Activated CD8-positive, alpha-beta T cell treated with anti-CD3 and anti-CD28 coated beads for 36 hours (primary cell): ENCODE measurements around the gene ROMO1. TPM values are rescaled to one million over a fixed set of nuclear protein-coding genes. Genes with fewer than 3 reads are reported as not detected.

Experiments used
- ATAC-seq: fragments of 200-7000 bp; cut with Tn5 transposase; one replicate; pipeline ENCODE4 v1.10.0; 2021; ENCODE audit warnings: mild to moderate bottlenecking, moderate library complexity
- CTCF ChIA-PET: fragments of 350-600 bp; sonication (Branson Sonifier 250); formaldehyde crosslinking; loops from one replicate; lab custom pipeline; 2021; ENCODE audit warnings: antibody characterized with exemption; lab: Charles Lee
- POLR2A ChIA-PET: fragments of 350-600 bp; sonication (Branson Sonifier 250); formaldehyde crosslinking; loops from one replicate; lab custom pipeline; 2021; ENCODE audit warnings: antibody characterized with exemption; lab: Charles Lee
- DNase-seq: peaks from one replicate; pipeline ENCODE4 v3.0.0-alpha.2; 2020
- H3K27ac Mint-ChIP-seq: one replicate; pipeline ENCODE4 v1.8.0; 2021; ENCODE audit warnings: mild to moderate bottlenecking, mixed read lengths
- H3K27me3 Mint-ChIP-seq: one replicate; pipeline ENCODE4 v1.8.0; 2021; ENCODE audit warnings: mixed read lengths
- H3K36me3 Mint-ChIP-seq: one replicate; pipeline ENCODE4 v1.8.0; 2021; ENCODE audit warnings: low read depth, mixed read lengths
- H3K4me1 Mint-ChIP-seq: one replicate; pipeline ENCODE4 v1.8.0; 2021; ENCODE audit warnings: low read depth, mixed read lengths
- H3K4me3 Mint-ChIP-seq: one replicate; pipeline ENCODE4 v1.8.0; 2021; ENCODE audit warnings: mild to moderate bottlenecking, moderate library complexity, mixed read lengths
- H3K9me3 Mint-ChIP-seq: one replicate; pipeline ENCODE4 v1.8.0; 2021; ENCODE audit warnings: mixed read lengths
- CTCF ChIP-seq: fragments of 200-600 bp; IDR thresholded peaks from one replicate; pipeline ENCODE4 v1.8.0; 2022; ENCODE audit warnings: antibody characterized with exemption, mild to moderate bottlenecking
- intact Hi-C: fragments of 100-400 bp; cut with micrococcal nuclease; formaldehyde crosslinking; loops from one replicate; pipeline ENCODE4 v1.10.0; 2022
- total RNA-seq, 2 experiments: library from RNA; stranded (reverse); gene quantifications; one replicate each; pipeline ENCODE4 v1.2.3, GENCODE V29; 2021

ROMO1 gene
- 100 to 1,000 TPM; 146 to 148 TPM for total RNA-seq

- H3K27me3 Mint-ChIP-seq = no peaks in the 10 kb centered on the region
- no peaks in the 10 kb centered on the region for H3K9me3 Mint-ChIP-seq
- H3K27ac Mint-ChIP-seq = peak within 1 kb of the TSS; percentile 97
- intact Hi-C loops = loop anchor here (5.0 kb wide), 1 partner anchor 33 kb away; no protein-coding TSS in a partner anchor
- peaks cover 57% of the 10 kb centered on the region for H3K36me3 Mint-ChIP-seq
- H3K4me3 Mint-ChIP-seq = peak within 1 kb of the TSS; percentile 83
- H3K4me1 Mint-ChIP-seq = peaks cover 33% of the 10 kb centered on the region
- peak; percentile 90 for ATAC-seq
- no peak for TF ChIP-seq CTCF
- ChIA-PET CTCF (interaction anchor here (0.8 to 1.6 kb wide), 5 partner anchors 8 to 254 kb away, joined by 3 to 5 read pairs (median 4); partner anchors contain the start of gene SCAND1), POLR2A (interaction anchor here (0.7 to 35.7 kb wide), 7 partner anchors 9 to 209 kb away, joined by 3 to 1214 read pairs (median 5); partner anchors contain the start of genes CPNE1, RBM12, RBM39 and SPAG4)
- peak; percentile 93 for DNase-seq
These were observed at the start of gene ROMO1, which contains the start of gene NFS1 for GRCh38 chr20:35699127-35699956. Gene ROMO1, plus strand, starts transcription at chr20:35699405. Its CDS starts 228 bp downstream, at chr20:35699633. Gene NFS1, minus strand, starts transcription at chr20:35699352. Its CDS starts 64 bp downstream, at chr20:35699288.

- TF ChIP-seq CTCF = no peak
- peak overlapping the region; percentile 3 for H3K27ac Mint-ChIP-seq
- H3K9me3 Mint-ChIP-seq = no peaks in the 10 kb centered on the region
- POLR2A ChIA-PET = interaction anchor here (1.5 to 2.4 kb wide), 3 partner anchors 8 to 13 kb away, joined by 3 to 11 read pairs (median 3); no protein-coding TSS in a partner anchor
- H3K27me3 Mint-ChIP-seq = no peaks in the 10 kb centered on the region
- H3K36me3 Mint-ChIP-seq = peaks cover 38% of the 10 kb centered on the region
- ATAC-seq (no peak), DNase-seq (no peak)
- peaks cover 56% of the 10 kb centered on the region for H3K4me1 Mint-ChIP-seq
- intact Hi-C loops = no loop called here
- CTCF ChIA-PET = no interaction called here
- H3K4me3 Mint-ChIP-seq = no peak overlapping the region
These were observed 48.6 kb upstream of the ROMO1 start for GRCh38 chr20:35650632-35651031.

- H3K4me1 Mint-ChIP-seq = peaks cover 53% of the 10 kb centered on the region
- no peaks in the 10 kb centered on the region for H3K9me3 Mint-ChIP-seq
- ChIA-PET POLR2A (interaction anchor here (1.3 to 4.3 kb wide), 4 partner anchors 11 to 91 kb away, joined by 3 to 30 read pairs (median 4); partner anchors contain the start of genes CPNE1 and RBM12), CTCF (interaction anchor here (0.9 kb wide), 1 partner anchor 9 kb away, joined by 3 read pairs; no protein-coding TSS in a partner anchor)
- no peak overlapping the region for H3K4me3 Mint-ChIP-seq
- peak overlapping the region; percentile 42 for H3K27ac Mint-ChIP-seq
- ATAC-seq (no peak), DNase-seq (no peak)
- H3K36me3 Mint-ChIP-seq = peaks cover 38% of the 10 kb centered on the region
- no peak for TF ChIP-seq CTCF
- H3K27me3 Mint-ChIP-seq = no peaks in the 10 kb centered on the region
- intact Hi-C loops = no loop called here
These were observed 47.2 kb upstream of the ROMO1 start for GRCh38 chr20:35651958-35652357.

- Mint-ChIP-seq H3K27me3 (no peaks in the 10 kb centered on the region), H3K9me3 (no peaks in the 10 kb centered on the region), H3K36me3 (peaks cover 41% of the 10 kb centered on the region), H3K27ac (peak overlapping the region; percentile 42), H3K4me1 (peaks cover 55% of the 10 kb centered on the region), H3K4me3 (no peak overlapping the region)
- POLR2A ChIA-PET = interaction anchor here (0.7 to 4.3 kb wide), 7 partner anchors 8 to 90 kb away, joined by 3 to 30 read pairs (median 3); partner anchors contain the start of genes CPNE1 and RBM12
- DNase-seq (no peak), ATAC-seq (no peak)
- intact Hi-C loops = no loop called here
- TF ChIP-seq CTCF = no peak
- CTCF ChIA-PET = interaction anchor here (0.9 kb wide), 1 partner anchor 8 kb away, joined by 3 read pairs; no protein-coding TSS in a partner anchor
These were observed 46.4 kb upstream of the ROMO1 start for GRCh38 chr20:35652641-35653429.
